Ovary (tissue), 9 donors: ENCODE data around the gene VPS13C. TPM values are rescaled to one million over a fixed set of nuclear protein-coding genes. Genes with fewer than 3 reads are reported as not detected.

Experiments used
- polyA plus RNA-seq, 2 donors: library from polyadenylated mRNA; stranded (reverse); fragments of 200-250 nt in 1 of 2; fragments of 350-450 nt in 1 of 2; fragmentation: Illumina TruSeq in 1 of 2; extraction: RNeasy Lipid Tissue Mini Kit (QIAGEN cat#74804) in 1 of 2; gene quantifications; one replicate each; pipeline ENCODE4 v1.2.3, GENCODE V29; 2013 to 2014
- total RNA-seq, 7 donors: library from RNA; depleted of rRNA in 2 of 7; stranded (reverse); fragments of >200 nt in 2 of 7; fragmentation: NEBNext Ultra II Directional in 3 of 7; extraction: Animal tissue kit (Norgen Biotek cat#: 25700) in 3 of 7; gene quantifications; one replicate each; pipeline versions ENCODE4 v1.1.0 to v1.2.4, GENCODE V29; 2016 to 2023
- donor health status: DM: no; HTN: no; CAD: no; lungs with moderate emphysema.
- donor health status: DM: no; HTN: no; CAD: no.
- donor health status: Bipolar disorder and iron deficiency.
- donor health status: DM: yes; HTN: yes; CAD: no.
- donor health status: DM: no; HTN: no; CAD: no.
- donor health status: DM: yes; HTN: yes; CAD: no.

VPS13C gene
- total and polyA plus RNA-seq, 9 donors = 19.4 to 78.1 (median 68.4) TPM

Other genes starting within 250 kb of the VPS13C start
- under 1 TPM in 3 of 7 donors, not detected in 4; 0.12 to 0.13 (median 0.13) TPM for gene C2CD4A, start 6.5 kb upstream of the VPS13C start, total RNA-seq
- gene C2CD4A, start 6.5 kb upstream of the VPS13C start, polyA plus RNA-seq = under 1 TPM in 1 of 2 donors, not detected in 1; 0.02 TPM
- gene C2CD4B, start 104.8 kb upstream of the VPS13C start, total RNA-seq = 1 to 10 TPM in 4 of 7 donors, under 1 TPM in 2, not detected in 1; 0.92 to 7.1 (median 2.6) TPM
- under 1 TPM; 0.23 to 0.44 TPM for gene C2CD4B, start 104.8 kb upstream of the VPS13C start, polyA plus RNA-seq